PC-9 (cell line): ENCODE results near the gene KBTBD13. TPM values are rescaled to one million over a fixed set of nuclear protein-coding genes. Genes with fewer than 3 reads are reported as not detected.

Source experiments
- BruUV-seq: library from RNA; stranded (reverse); fragments of 400-500 nt; replicated peaks from 2 replicates; lab custom pipeline; 2021; lab: Mats Ljungman, UMichigan
- CTCF ChIA-PET: fragments of 300-600 bp; sonication (Branson Sonifier 250); formaldehyde crosslinking; loops from one replicate; lab custom pipeline; 2022; ENCODE audit warnings: antibody characterized with exemption; lab: Charles Lee
- POLR2A ChIA-PET: fragments of 300-600 bp; sonication (Branson Sonifier 250); formaldehyde crosslinking; loops from one replicate; lab custom pipeline; 2022; ENCODE audit warnings: antibody characterized with exemption; ENCODE audit not compliant: unreplicated experiment; lab: Charles Lee
- DNase-seq, 2 experiments: peaks; one replicate each; pipeline versions ENCODE4 v3.0.0 to v3.0.0-alpha.2; 2015 to 2022; ENCODE audit warnings: mixed read lengths in 1 of 2
- H2AFZ ChIP-seq: fragments of 200-600 bp; sonication (generic); 2 replicates; pipeline ENCODE4 v1.8.1; 2017; ENCODE audit warnings: antibody characterized with exemption
- H3F3A ChIP-seq: fragments of 200-600 bp; sonication (generic); 2 replicates; pipeline ENCODE4 v1.8.1; 2017; ENCODE audit warnings: antibody characterized with exemption, mild to moderate bottlenecking, low read depth; ENCODE audit not compliant: insufficient read depth
- H3K27ac ChIP-seq: fragments of 200-600 bp; sonication (generic); 2 replicates; pipeline ENCODE4 v1.6.1; 2016; ENCODE audit warnings: mixed run types
- H3K27me3 ChIP-seq: fragments of 200-600 bp; sonication (generic); 2 replicates; pipeline ENCODE4 v1.6.1; 2016; ENCODE audit warnings: low read depth, mixed run types; ENCODE audit not compliant: insufficient read depth
- H3K36me3 ChIP-seq: fragments of 200-600 bp; sonication (generic); 2 replicates; pipeline ENCODE4 v1.6.1; 2016; ENCODE audit warnings: low read depth, mixed run types
- H3K4me1 ChIP-seq: fragments of 200-600 bp; sonication (generic); replicated peaks from 2 replicates; pipeline ENCODE4 v1.6.1; 2016; ENCODE audit warnings: mixed run types; ENCODE audit not compliant: insufficient read depth
- H3K4me2 ChIP-seq: fragments of 200-600 bp; sonication (generic); 2 replicates; pipeline ENCODE4 v1.6.1; 2017; ENCODE audit warnings: mixed run types
- H3K4me3 ChIP-seq: fragments of 200-600 bp; sonication (generic); 2 replicates; pipeline ENCODE4 v1.6.1; 2016; ENCODE audit warnings: mixed run types
- H3K79me2 ChIP-seq: fragments of 200-600 bp; sonication (generic); 2 replicates; pipeline ENCODE4 v1.6.1; 2017; ENCODE audit warnings: low read depth, mixed run types
- H3K9me2 ChIP-seq: fragments of 200-600 bp; sonication (generic); 2 replicates; pipeline ENCODE4 v1.8.1; 2017; ENCODE audit warnings: mild to moderate bottlenecking; ENCODE audit not compliant: insufficient read depth
- H3K9me3 ChIP-seq: fragments of 200-600 bp; sonication (generic); 2 replicates; pipeline ENCODE4 v1.8.1; 2016; ENCODE audit warnings: low read depth; ENCODE audit not compliant: insufficient read depth
- H4K20me1 ChIP-seq: fragments of 200-600 bp; sonication (generic); 2 replicates; pipeline ENCODE4 v1.8.1; 2017; ENCODE audit not compliant: insufficient read depth
- EZH2 ChIP-seq: fragments of 200-600 bp; sonication (generic); IDR thresholded peaks from 2 replicates; pipeline ENCODE4 v1.8.0; 2017; ENCODE audit warnings: antibody characterized with exemption, low read depth
- intact Hi-C: fragments of 100-400 bp; cut with micrococcal nuclease; formaldehyde crosslinking; loops from one replicate; pipeline ENCODE4 v1.10.0; 2022; ENCODE audit not compliant: unreplicated experiment
- total RNA-seq: library from RNA; stranded (reverse); gene quantifications from 2 replicates; pipeline ENCODE4 v1.2.3, GENCODE V29; 2021
- TF ChIP-seq, protein P1 (sequence below): fragments of 200-600 bp; sonication (generic); conservative IDR thresholded peaks from 2 replicates; pipeline ENCODE4 v1.6.1; 2017; ENCODE audit warnings: mixed run types, antibody characterized with exemption, mild to moderate bottlenecking, moderate library complexity

The KBTBD13 gene
- total RNA-seq, 1 experiment from 2014 or later: not detected

- Histone ChIP-seq H4K20me1 (no peaks in the 10 kb centered on the region), H2AFZ (peak overlapping the region; percentile 87; the same call in 1 of the 2 replicates), H3K27me3 (no peaks in the 10 kb centered on the region), H3K79me2 (peaks cover 9% of the 10 kb centered on the region; the same call in 1 of the 2 replicates), H3K4me3 (peak overlapping the region; percentile 88), H3K4me2 (peak overlapping the region; percentile 85), H3K36me3 (no peaks in the 10 kb centered on the region), H3K9me2 (no peaks in the 10 kb centered on the region), H3F3A (no peaks in the 10 kb centered on the region; the same call in 1 of the 2 replicates), H3K4me1 (peaks cover 10% of the 10 kb centered on the region; the same call in 1 of the 2 replicates), H3K9me3 (no peaks in the 10 kb centered on the region), H3K27ac (no peak overlapping the region)
- TF ChIP-seq, protein P1, sequence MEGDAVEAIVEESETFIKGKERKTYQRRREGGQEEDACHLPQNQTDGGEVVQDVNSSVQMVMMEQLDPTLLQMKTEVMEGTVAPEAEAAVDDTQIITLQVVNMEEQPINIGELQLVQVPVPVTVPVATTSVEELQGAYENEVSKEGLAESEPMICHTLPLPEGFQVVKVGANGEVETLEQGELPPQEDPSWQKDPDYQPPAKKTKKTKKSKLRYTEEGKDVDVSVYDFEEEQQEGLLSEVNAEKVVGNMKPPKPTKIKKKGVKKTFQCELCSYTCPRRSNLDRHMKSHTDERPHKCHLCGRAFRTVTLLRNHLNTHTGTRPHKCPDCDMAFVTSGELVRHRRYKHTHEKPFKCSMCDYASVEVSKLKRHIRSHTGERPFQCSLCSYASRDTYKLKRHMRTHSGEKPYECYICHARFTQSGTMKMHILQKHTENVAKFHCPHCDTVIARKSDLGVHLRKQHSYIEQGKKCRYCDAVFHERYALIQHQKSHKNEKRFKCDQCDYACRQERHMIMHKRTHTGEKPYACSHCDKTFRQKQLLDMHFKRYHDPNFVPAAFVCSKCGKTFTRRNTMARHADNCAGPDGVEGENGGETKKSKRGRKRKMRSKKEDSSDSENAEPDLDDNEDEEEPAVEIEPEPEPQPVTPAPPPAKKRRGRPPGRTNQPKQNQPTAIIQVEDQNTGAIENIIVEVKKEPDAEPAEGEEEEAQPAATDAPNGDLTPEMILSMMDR: no peak
- TF ChIP-seq EZH2: no peak
- intact Hi-C loops: no loop called here
- ChIA-PET POLR2A (no interaction called here), CTCF (interaction anchor here (0.6 kb wide), 1 partner anchor 960 kb away, joined by 13 read pairs; no protein-coding TSS in a partner anchor)
- no peak for DNase-seq
- TSS peak; percentile 56 for BruUV-seq
Observed at GRCh38 chr15:65028338-65028737, 48.2 kb upstream of the KBTBD13 start.

DNA sequence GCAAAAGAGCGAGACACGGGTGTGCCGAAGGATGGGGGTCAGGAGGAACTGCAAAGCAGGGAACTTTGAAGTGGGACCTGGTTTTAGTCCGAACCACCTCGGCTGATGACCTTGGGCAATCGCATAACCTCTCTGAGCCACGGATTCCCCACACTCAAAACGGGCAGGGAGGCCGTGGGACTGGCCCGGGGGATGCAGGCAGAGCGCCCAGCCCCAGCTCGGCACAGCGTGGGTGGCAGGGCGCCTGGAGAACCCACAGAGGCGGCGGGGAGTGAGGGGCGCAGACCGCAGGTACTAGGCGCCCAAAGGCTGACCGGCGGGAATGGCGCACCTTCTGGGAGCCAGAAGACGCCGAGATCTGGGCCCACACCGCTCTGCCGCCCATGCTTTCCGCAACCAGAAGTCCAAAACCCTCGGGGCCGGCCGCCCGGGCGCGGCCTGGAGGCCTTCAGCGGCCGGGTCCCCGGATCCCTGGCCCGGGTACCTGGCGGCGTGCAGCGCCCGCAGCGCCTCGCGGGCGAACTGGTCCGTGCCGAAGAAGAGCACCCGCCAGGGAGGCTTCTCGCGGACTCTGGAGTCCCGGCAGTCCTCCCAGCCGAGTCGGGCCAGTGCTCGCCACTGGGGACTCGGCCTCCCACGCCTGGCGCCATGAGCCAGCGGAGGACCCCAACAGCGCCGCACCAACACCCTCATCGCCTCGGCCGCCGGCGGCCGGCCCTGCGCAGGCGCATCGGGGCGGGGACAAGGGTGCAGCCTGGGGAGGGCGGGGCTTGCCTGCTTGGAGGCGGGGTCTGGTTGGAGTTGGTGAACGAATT is 47.4 kb upstream of the KBTBD13 start, which contains the start of gene MTFMT:
Gene MTFMT, minus strand, starts transcription at position 719 of the 815 bp plus-strand sequence. Its CDS starts 26 bp downstream, at position 693.
- Histone ChIP-seq H3K4me3 (peak within 1 kb of the TSS; percentile 88), H3K4me1 (peaks cover 10% of the 10 kb centered on the region; the same call in 1 of the 2 replicates), H3K79me2 (peaks cover 9% of the 10 kb centered on the region; the same call in 1 of the 2 replicates), H3K36me3 (no peaks in the 10 kb centered on the region), H3K4me2 (peak within 1 kb of the TSS; percentile 85), H3F3A (peaks cover 6% of the 10 kb centered on the region; the same call in 1 of the 2 replicates), H3K9me2 (no peaks in the 10 kb centered on the region), H3K27ac (no peak within 1 kb of the TSS), H2AFZ (peak within 1 kb of the TSS; percentile 87), H3K9me3 (no peaks in the 10 kb centered on the region), H3K27me3 (no peaks in the 10 kb centered on the region), H4K20me1 (no peaks in the 10 kb centered on the region)
- no TSS peak for BruUV-seq
- intact Hi-C loops: no loop called here
- CTCF ChIA-PET: no interaction called here
- POLR2A ChIA-PET: no interaction called here
- peak; percentile 41 to 81 for DNase-seq
- TF ChIP-seq EZH2: no peak
- TF ChIP-seq, protein P1: no peak

- peak overlapping the region; percentile 88; the same call in 1 of the 2 replicates for H3K4me3 ChIP-seq
- no peaks in the 10 kb centered on the region for H3K27me3 ChIP-seq
- TF ChIP-seq, protein P1: no peak
- no peak for TF ChIP-seq EZH2
- H3K4me2 ChIP-seq: peak overlapping the region; percentile 85; the same call in 1 of the 2 replicates
- H3K36me3 ChIP-seq: no peaks in the 10 kb centered on the region
- H3K79me2 ChIP-seq: peaks cover 9% of the 10 kb centered on the region; the same call in 1 of the 2 replicates
- BruUV-seq: no TSS peak
- no peak overlapping the region for H3K27ac ChIP-seq
- no peaks in the 10 kb centered on the region for H3K9me2 ChIP-seq
- no peaks in the 10 kb centered on the region for H3K9me3 ChIP-seq
- ChIA-PET POLR2A (no interaction called here), CTCF (no interaction called here)
- intact Hi-C loops: loop anchor here (5.0 kb wide), 1 partner anchor 158 kb away; the partner anchor contains the start of gene CLPX
- no peak for DNase-seq
- H3K4me1 ChIP-seq: peaks cover 10% of the 10 kb centered on the region; the same call in 1 of the 2 replicates
- H2AFZ ChIP-seq: no peak overlapping the region
- H3F3A ChIP-seq: peaks cover 6% of the 10 kb centered on the region; the same call in 1 of the 2 replicates
- H4K20me1 ChIP-seq: no peaks in the 10 kb centered on the region
Observed at GRCh38 chr15:65029736-65030208, 46.8 kb upstream of the KBTBD13 start.
